ENCODE measurements around the gene WARS2.

The WARS2 gene

DNA sequence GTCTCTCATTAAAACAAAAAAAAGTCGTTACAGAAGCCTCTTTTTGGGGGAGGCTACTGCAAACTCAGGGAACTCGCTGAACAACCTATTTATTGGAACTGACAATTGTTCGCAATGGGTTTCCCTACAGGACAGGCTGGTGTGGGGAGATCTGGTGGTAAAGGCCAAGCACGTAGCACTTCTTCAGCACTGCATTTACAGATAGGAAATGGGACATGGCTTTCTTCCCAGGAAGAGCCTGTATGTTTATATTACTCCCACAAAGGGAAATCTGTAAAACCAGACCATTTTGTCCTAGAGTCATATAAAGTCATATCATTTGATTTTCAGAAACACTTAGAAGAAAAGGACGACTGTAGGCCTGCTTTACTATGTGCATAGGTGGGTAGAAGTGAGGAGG lies 113.5 kb downstream of the WARS2 start:
- DNase-seq (ENCODE audit: low spot score), result no peak

DNA sequence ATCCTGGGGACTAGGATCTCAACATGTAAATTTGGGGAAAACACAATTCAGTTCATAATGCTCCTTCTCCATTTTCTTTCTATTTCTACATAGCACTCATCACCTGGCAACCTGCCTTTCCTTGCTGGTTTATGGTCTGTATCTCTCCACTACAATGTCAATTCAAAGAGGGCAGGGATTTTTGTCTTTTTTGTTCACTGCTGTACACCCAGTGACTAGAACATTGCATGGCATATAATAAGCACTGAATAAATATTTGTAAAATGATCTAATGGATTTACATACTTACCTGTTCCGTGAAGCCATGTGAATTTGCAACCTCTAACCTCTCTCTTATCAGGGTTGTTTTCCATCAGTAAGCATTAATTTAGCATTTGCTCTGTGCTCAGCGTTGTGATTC lies 124.9 kb downstream of the WARS2 start:
- no peak for DNase-seq (ENCODE audit: low spot score)

DNA sequence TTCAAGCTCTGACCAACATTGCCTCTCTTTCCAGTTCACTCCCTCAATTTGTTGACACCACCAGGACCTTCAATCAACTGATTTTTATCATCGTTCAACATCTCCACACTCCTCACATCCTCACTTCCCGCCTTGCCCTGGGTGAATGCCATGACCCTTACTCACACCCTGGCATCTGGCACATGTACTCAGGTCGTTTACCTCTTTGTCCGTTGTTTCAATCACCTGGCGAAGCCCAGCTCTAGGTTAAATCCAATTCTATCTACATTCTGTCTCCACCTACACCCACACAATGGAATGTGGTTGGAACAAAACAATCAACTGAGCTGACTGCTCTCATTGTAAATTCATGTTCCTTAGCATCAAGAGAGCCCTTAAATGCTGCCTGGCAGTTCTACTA lies 128.1 kb downstream of the WARS2 start:
- DNase-seq (ENCODE audit: low spot score), result no peak

DNA sequence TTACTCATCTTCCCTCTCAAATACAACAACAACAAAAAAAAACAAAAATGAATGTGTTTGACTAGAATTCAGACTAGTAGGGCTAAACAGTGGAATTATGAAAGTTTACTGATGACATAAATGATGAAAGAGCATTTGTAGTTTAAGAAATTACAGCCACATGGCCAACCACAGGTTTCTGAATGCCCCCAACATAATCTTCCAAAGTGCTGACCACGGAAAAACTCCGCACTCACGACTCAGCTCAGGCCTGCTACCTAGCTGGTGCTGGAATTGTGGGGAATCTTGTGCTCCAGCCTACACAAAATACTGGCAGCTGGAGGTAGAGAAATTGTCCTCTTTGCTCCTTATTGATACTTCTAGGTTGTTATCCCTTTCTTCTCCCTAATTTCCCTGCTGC lies 128.7 kb downstream of the WARS2 start:
- no peak for DNase-seq (ENCODE audit: low spot score)

DNA sequence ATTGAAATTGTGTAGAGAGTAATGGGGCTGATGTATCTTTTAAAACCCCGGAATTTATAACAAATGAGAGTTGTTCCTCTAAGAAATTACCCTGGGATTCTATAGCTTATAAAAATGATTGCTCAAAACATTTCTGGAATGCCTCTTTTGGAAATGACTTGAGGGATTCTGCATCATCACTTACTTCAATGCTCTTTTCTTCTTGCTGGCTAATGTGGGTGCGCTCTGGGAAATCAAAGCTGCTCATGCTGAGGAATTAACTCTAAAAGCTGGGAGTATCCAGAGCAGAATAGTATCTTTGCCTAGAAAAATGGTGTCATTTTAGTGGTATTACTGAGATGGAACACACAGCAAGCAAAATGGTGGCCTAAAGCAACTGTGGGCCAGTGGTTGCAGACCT lies 129.3 kb downstream of the WARS2 start:
- no peak for DNase-seq (ENCODE audit: low spot score)

DNA sequence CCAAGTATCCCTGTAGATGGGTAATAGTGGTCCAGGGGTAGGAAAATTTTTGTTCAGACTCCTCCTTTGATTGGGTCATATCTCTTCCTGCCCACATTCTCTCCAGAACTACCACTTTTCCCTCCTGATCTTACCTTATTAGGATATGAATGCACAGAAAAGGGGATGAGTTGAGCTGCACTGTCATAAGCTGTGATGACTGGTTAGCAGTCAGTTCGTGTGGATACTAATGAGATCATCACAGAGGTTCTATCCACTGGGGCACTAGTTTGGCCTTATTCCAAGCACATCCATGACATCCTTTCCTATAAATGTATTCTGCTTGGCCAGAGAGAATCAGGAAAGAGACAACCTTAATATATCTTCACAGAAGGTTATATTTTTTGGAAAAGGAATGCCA lies 130.3 kb downstream of the WARS2 start:
- DNase-seq (ENCODE audit: low spot score), result no peak

DNA sequence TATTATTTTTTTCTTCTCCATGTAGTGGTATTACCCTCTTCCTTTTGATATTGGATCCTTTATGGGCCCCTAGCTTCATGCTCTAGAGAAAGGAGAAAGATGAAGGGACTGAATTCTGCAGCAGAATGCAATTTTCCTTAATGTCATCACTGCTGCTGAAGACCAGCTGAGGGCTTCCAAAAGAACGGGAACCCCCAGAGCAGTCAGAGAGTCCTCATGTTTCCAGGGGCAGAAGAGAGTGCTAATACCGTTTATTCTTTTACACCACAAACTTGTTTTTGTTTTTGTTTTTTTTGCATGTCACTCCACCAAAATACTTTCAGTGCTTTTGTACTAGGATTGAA lies 131.2 kb downstream of the WARS2 start:
- DNase-seq (ENCODE audit: low spot score), result no peak

DNA sequence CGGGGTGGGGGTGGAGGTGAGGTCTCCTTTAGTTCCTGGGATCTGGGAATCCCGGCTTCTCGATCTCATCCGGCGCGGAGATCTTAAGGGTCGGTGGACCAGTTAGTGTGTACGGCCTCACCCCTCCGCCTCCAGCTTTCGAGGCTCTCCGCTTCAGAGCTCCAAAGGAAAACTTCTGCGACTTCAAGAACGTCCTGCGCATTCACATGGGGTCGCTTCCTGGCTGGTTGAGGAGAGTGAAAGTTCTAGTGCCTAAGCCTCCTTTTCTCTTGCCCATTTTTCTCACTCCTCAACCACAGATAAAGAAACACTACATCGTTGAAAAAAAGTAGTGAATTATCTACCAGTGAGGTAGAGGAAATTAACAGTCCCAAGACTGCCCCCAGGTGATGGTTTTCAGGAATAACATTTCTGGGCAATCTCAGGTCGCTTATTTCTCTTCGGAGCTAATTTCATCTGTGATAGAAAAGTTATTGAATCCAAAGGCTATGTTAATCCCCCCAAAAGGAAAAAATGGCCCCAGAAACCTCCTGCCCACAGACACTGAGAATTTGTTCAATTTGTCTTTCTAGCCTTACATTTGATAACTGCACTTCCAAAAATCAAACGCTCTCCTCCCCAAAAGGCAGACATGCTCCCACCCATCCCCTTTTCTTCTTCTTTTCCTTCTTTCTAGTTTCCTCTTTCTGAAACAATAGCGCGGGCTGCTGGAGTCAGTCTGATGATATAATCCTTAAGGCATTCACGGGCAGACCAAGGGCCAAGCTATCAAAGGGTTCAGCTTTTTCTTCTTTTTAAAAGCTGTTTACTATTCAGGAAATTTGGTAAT lies 131.8 kb downstream of the WARS2 start:
- peak; percentile 39 for DNase-seq (ENCODE audit: low spot score)

DNA sequence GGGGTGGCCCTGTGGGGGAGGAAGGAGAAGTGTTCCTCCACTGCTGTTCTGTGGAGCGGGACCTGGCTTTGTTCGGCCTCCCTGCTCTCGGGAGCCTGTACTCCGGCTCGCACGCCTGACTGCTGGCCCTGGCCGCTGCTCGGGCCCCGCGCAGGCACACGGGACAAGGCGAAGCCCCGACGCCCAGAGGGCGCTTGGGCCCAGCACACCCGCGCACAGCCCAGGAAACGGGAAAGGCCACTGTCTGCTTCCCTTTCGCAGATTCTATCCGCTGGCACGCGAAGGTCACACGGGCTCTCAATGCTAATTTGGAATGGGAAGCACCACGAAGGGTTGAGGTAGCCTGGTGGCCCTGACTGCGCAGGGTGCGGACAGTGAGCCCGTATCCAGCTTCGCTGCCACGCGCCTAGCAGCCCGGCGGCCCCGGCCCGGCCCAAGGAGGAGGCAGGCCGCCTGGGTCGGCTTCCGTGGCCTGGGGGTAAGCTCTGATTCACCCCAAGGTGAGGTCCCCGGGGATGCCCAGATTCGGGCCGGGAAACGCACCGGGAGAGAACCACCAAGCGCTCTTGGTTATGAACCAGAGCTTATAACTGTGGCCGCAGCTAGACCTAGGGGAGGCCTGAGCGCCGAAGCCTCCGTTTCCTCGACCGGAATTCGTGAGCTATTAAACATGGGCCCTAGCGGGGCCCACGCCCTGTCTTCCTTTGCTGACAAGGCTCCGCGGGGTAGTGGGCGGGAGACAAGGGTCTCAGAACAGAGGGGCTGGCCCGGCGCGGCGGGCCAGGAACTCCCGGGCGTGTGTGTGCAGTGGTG lies 132.6 kb downstream of the WARS2 start:
- DNase-seq (ENCODE audit: low spot score), result peak; percentile 26

DNA sequence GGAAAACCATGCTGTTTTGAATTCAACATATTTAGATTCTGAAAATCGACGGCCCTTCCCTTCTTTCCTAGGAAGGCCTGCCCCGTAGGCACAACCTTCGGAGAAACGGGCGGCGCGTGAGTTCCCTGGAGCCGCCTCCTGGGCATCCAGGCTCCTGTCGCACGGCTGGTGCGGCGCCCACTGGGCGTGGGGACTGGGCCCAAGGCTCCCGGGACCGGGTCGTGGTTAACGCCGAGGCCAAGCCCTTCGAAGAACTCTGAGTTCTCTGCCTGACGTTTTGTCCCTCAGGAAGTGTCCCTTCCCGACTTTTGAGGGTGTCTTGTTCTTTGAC lies 133.1 kb downstream of the WARS2 start:
- no peak for DNase-seq (ENCODE audit: low spot score)

DNA sequence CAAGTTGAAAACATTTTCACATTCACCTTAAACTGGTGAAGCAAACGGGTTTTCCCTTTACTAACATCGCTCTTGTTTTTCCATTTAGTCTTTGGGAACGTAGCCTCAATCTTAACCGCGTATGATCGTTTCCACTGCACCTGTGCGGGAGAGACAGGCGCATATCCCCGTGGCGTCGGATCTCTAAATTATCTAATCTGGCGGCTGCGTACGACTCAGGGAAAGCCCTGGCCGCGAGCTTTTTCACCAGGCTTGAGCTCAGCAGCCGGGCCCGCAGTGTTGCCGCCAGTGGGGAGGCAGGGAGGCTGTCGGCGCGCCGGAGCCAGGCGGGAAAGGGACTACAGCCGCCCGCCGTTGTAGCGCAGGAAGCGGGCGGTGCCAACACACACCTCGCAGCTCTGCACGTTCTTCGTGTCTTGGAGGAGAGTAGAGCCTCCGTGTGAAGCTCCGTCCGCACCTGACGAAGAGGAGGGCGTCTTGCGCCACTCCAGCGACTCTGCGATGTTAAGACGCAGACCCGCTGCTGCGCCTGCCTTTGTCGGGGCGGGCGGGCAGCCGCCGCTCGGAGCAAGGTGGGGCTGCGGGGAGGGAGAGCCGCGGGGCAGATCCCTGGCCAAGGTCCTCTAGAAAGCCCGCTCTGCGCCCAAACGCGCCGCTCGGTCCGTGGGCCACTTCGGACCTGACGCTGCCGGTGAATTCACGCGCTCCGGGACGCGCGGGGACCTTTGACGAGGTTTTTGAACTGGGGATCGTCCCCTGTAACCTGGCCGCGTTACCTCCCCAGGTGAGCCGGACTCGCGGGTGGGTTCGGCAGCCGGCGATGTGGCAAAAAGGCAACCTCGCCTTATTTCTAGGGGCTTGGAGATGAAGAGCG lies 133.8 kb downstream of the WARS2 start:
- DNase-seq (ENCODE audit: low spot score), result peak; percentile 43

DNA sequence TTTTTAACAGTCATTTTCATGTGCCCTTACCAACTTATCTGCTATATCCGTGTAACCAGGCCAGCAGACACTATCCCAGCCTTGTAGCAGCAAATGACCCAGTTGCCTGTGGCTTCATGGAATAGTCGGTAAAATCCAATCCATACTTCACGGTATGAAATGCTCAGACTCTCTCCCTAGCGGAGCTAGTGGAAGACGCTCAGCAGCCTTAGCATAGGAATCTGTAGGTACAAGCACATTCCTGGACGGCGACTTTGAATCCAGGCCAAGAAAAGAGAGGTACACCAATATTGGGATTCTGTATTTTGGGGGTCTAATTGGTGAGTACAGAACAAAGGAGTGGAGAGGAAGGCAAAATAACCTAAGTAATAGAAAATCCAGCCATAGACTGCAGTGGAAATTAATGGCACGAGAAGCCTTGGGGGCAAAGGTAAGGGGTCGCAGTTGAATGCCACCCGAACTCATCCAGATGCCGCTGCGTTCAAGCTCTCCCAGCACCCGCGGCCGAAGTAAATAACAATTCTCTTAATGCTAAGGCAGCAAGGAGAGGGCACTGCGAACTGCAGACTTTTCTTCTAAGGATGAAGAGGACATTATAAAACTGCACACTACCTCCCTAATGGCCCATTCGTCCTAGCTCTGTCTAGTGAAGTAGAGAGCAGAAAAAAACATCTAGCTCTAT lies 134.6 kb downstream of the WARS2 start:
- no peak for DNase-seq (ENCODE audit: low spot score)

DNA sequence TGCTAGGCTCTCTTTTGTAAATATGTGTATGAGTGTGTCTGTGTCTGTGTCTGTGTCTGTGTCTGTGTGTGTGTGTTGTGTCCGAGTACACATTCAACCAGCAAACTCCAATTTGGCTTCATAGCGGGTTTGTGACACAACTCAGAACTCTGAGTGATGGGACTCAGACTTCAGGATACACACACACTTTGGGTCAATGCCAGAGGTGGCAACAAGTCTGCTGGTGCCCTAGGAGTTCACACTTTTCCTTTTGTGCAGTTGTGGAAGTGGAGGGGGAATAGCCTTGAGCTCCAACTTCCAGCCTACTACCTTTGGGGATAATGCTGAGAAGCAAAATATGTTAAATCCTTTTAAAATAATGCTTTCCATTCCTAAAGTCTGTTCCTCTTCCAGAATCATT lies 135.7 kb downstream of the WARS2 start:
- no peak for DNase-seq (ENCODE audit: low spot score)

DNA sequence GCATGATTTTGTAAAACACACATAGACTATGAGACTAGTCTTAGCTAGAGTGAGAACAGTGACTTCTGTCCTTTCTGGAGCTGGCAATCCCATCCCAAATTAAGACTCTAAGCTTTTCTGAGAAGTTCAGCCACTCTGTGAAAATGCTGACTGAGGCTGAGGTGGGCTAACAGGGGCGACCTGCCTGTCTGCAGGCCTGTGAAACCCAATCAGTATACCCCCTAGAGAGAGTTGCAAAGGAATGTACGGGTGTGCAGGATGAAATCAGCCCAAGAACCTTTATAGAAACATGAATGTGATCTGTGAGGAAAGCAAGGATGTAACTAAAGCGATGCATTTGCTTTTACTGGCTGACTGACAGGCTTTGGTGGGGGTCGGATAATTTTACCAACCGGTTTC lies 136.3 kb downstream of the WARS2 start:
- no peak for DNase-seq (ENCODE audit: low spot score)

DNA sequence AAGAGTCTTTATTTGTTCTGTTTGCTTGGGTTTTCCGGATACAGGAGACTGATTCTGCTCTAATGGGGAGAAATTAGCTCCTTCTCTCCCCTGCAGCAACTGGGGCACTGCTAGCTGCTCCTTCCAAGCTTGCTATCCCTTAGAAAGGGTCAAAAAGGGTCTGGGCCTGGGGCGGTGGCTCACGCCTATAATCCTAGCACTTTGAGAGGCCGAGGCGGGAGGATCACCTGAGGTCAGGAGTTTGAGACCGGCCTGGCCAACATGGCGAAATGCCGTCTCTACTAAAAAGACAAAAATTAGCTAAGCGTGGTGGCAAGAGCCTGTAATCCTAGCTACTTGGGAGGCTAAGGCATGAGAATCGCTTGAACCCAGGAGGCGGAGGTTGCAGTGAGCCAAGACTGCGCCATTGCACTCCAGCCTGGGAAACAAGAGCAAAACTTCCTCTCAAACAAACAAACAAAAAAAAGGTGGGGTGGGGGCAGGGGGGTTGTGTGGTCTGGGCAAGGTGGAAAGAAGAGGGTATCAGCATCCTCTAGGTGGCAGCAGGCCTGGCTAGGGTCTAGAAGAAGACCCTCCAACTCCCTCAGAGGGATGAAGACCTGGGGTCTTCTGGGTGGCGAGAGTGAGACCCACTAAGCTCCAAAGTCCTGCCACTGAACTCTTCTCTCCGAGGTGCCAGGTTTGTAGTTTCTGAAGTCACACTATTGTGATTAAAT lies 136.9 kb downstream of the WARS2 start:
- DNase-seq (ENCODE audit: low spot score), result peak; percentile 14

DNA sequence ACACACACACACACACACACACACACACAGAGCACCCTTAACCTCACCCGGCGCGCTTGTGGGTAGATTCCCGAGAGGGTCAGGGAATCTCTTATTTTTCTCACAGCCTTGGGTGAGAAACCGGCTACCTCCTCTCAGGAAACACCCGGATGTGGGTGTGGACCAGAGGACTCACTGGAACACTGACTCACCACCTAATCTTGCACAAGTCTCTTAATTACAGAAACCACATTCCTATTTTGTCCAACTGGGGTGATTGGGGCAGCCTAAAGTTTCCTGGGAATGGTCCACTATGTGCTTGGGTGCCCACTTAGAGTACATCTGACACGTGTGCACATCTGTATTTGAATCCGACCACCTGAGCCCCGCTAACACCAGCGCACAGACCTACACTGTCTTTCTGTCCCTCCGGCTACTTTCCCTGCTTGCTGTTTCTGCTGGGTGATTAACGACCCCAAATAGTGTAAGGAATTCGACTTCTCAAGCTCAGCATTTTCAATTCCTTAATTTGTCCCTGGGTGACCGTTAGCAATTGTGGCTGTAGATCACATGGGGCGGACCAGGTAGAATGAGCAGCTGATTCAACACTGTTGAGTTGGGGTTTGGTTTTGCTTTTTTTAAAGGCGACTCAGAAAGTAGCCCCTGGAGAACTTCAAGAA lies 138.3 kb downstream of the WARS2 start:
- peak; percentile 20 for DNase-seq (ENCODE audit: low spot score)

DNA sequence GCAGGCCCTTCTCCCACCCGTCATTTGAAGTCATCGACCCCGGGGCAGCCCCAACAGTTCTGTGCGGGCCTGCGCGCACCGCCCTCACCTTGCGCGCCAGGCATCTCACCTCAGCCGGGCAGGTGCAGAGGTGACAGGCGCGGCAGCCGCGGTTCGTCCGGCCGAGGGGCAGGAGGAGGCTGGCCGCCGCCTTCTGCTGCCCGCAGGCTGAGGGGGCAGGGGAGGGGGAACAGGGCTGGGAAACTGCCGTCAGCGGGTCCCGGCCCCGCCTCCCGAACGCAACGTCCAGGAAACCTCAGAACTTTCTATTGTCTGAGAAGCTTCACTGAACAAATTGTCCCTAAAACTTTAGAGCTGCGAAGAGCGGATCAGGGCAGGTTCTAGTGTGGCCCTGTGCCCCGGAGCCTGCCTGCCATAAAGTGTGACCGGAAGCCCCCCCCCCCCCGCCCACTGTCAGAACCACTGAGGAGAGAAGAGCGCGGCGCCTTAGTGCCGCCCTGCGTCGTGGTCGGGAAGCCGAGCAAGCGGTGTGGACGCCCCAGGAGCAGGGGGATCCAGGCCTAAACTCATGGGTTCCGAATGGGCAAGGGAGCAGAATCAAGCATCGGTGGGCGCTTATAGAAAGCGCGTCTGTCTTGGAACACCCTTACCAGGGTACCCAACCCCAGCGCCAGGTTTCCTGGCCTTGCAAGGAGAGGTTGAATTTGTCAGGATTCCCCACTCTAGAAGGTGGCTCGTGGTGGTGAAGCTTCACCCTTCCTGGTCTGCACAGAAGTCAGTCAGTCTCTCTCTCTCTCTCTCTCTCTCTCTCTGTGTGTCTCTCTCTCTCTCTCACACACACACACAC lies 139.0 kb downstream of the WARS2 start:
- peak; percentile 42 for DNase-seq (ENCODE audit: low spot score)

DNA sequence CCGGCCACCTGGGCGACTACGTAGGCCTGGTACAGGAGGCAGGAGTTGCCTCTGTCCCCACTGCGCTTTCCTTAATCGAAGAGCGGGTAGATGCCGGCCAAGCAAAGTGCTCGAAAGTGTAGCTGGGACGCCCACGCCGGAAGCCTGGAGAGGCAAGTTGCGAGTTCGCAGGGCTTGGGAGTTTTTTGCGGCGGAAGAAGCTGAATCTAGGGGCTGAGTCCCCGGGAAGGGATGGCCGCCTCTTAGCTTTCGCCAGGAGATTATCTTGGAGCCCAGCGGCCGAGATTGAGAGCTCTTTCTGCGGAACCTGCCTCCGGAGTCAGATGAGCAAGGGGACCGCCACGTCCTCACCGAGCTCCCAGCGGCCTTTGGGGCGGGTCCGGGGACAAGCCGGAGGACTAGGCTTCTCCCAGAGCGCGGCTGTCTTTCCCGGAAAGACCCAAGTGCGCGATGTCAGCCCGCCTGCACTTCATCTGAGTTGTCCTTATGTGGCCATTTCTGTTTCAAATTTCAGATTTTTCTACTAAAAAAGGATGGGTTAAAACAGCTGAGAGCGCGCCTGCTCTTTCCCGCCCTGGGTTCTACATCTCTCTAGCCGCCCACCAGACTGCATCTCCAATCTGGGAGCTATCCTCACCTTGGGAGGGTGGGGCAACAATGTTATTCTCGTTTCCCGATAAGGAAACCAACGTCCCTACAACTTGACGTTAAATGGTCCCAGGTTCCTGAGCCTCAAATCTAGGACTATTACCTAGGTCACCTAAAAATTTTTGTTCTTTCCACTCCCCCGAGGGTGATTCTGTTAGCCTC lies 139.9 kb downstream of the WARS2 start:
- peak; percentile 31 for DNase-seq (ENCODE audit: low spot score)

Data from iPS-NIHi11 (cell line).